Putamen (tissue), 1 donor: Measurements from ENCODE around the gene RBM38.
A peak's percentile ranks its signal among the peaks of the same experiment; 100 is the strongest.
"Not testable (repeated sequence)": the region's sequence is repeated elsewhere in the genome, so short reads cannot be mapped to it uniquely, and the experiment has no call there.

Experiments
- DNase-seq: peaks from one replicate; pipeline ENCODE4 v3.0.0-alpha.2; 2016; ENCODE audit warnings: low spot score

RBM38 gene

GRCh38 chr20:57419479-57419878 lies 28.3 kb downstream of the RBM38 start:
- not testable (repeated sequence) for DNase-seq

GRCh38 chr20:57420571-57421252 lies 29.5 kb downstream of the RBM38 start:
- DNase-seq: no peak

- no peak for DNase-seq
Measured at GRCh38 chr20:57421253-57422220, 30.3 kb downstream of the RBM38 start.

- no peak for DNase-seq
Measured at GRCh38 chr20:57422254-57422653, 31.1 kb downstream of the RBM38 start.

- DNase-seq: no peak
Measured at GRCh38 chr20:57425150-57426013, 34.2 kb downstream of the RBM38 start.

- no peak for DNase-seq
Measured at GRCh38 chr20:57426271-57426689, 35.1 kb downstream of the RBM38 start.

- DNase-seq: no peak
Measured at GRCh38 chr20:57426831-57427230, 35.6 kb downstream of the RBM38 start.

- DNase-seq: peak; percentile 56
Measured at GRCh38 chr20:57428324-57429158, 37.3 kb downstream of the RBM38 start.

GRCh38 chr20:57429159-57429496 lies 37.9 kb downstream of the RBM38 start:
- no peak for DNase-seq

- DNase-seq: no peak
Measured at GRCh38 chr20:57429580-57430200, 38.5 kb downstream of the RBM38 start.

GRCh38 chr20:57430201-57430596 lies 39.0 kb downstream of the RBM38 start:
- DNase-seq: not testable (repeated sequence)

GRCh38 chr20:57431539-57431835 lies 40.3 kb downstream of the RBM38 start:
- no peak for DNase-seq

GRCh38 chr20:57432480-57432861 lies 41.3 kb downstream of the RBM38 start:
- DNase-seq: no peak

GRCh38 chr20:57432862-57433491 lies 41.8 kb downstream of the RBM38 start:
- no peak for DNase-seq

GRCh38 chr20:57433657-57434389 lies 42.6 kb downstream of the RBM38 start:
- DNase-seq: no peak

- DNase-seq: no peak
Measured at GRCh38 chr20:57434390-57434700, 43.1 kb downstream of the RBM38 start.

- DNase-seq: no peak
Measured at GRCh38 chr20:57435105-57435497, 43.9 kb downstream of the RBM38 start.

GRCh38 chr20:57435498-57436222 lies 44.5 kb downstream of the RBM38 start:
- peak; percentile 63 for DNase-seq

- DNase-seq: no peak
Measured at GRCh38 chr20:57436223-57436545, 45.0 kb downstream of the RBM38 start.

- DNase-seq: no peak
Measured at GRCh38 chr20:57437267-57437666, 46.1 kb downstream of the RBM38 start.
